Esophagus muscularis mucosa (tissue), 3 donors: Measurements from ENCODE around the gene AVP.

ENCODE experiments used
- POLR2A ChIP-seq: fragments of 450-650 bp; IDR thresholded peaks from one replicate; pipeline ENCODE4 v1.6.1; 2017; ENCODE audit warnings: antibody characterized with exemption, moderate library complexity, mild to moderate bottlenecking, low read depth
- POLR2AphosphoS5 ChIP-seq, 2 donors: sonication (generic); formaldehyde crosslinking; IDR thresholded peaks; one replicate each; pipeline ENCODE4 v1.6.1; 2017; ENCODE audit warnings: antibody characterized with exemption in 2 of 2
- TF ChIP-seq, protein P1 (sequence below), 3 experiments: fragments of 200-600 bp in 2 of 3; fragments of 450-650 bp in 1 of 3; sonication (generic) in 2 of 3; IDR thresholded peaks; one replicate each; pipeline ENCODE4 v1.5.1; 2017 to 2019; ENCODE audit warnings: antibody characterized with exemption in 3 of 3, mild to moderate bottlenecking in 2 of 3, moderate library complexity in 1 of 3

DNA sequence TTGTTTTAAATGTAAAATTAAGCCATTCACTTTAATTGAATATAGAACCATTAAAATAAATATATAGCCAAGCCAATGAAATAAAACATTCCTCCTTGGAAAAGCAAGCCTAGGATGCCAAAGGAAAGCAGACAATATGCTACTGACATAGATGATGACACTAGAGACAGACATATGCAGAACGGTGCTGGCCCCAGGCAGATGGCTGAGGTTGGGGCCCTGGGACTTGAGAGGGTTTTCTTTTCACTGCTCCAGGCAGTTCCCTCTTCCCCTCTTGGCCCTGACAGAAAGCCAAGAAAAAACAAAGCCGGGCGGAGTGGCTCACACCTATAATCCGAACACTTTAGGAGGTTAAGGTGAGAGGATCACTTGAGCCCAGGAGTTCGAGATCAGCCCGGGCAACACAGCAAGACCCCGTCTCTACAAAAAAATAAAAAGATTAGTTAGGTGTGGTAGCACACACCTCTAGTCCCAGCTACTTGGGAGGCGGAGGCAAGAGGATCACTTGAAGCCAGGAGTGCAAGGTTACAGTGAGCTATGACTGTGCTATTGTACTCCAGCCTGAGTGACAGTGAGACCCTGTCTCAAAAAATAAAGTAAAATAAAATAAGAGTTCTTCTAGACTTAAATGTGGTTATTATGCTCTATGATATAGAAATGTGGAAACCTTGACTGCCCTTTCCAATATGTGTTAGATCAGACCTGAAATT lies 43.9 kb upstream of the AVP start:
- TF ChIP-seq POLR2AphosphoS5 (IDR thresholded peaks at IDR 0.05) (no peak), POLR2A (no peak)
- TF ChIP-seq, protein P1, sequence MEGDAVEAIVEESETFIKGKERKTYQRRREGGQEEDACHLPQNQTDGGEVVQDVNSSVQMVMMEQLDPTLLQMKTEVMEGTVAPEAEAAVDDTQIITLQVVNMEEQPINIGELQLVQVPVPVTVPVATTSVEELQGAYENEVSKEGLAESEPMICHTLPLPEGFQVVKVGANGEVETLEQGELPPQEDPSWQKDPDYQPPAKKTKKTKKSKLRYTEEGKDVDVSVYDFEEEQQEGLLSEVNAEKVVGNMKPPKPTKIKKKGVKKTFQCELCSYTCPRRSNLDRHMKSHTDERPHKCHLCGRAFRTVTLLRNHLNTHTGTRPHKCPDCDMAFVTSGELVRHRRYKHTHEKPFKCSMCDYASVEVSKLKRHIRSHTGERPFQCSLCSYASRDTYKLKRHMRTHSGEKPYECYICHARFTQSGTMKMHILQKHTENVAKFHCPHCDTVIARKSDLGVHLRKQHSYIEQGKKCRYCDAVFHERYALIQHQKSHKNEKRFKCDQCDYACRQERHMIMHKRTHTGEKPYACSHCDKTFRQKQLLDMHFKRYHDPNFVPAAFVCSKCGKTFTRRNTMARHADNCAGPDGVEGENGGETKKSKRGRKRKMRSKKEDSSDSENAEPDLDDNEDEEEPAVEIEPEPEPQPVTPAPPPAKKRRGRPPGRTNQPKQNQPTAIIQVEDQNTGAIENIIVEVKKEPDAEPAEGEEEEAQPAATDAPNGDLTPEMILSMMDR (IDR thresholded peaks at IDR 0.05) = no peak
